Panc1 (cell line): ENCODE data around the gene CDCA7. TPM values are rescaled to one million over a fixed set of nuclear protein-coding genes. Genes with fewer than 3 reads are reported as not detected.

ENCODE experiments used
- ATAC-seq: fragments of 200-7000 bp; cut with Tn5 transposase; 2 replicates; pipeline ENCODE4 v1.9.1; 2020; ENCODE audit warnings: mild to moderate bottlenecking, moderate library complexity
- BruUV-seq: library from RNA; stranded (reverse); fragments of 400-500 nt; replicated peaks from 2 replicates; lab custom pipeline; 2021; lab: Mats Ljungman, UMichigan
- CTCF ChIA-PET: fragments of 300-600 bp; sonication (Branson Sonifier 250); formaldehyde crosslinking; loops from one replicate; lab custom pipeline; 2022; ENCODE audit warnings: antibody characterized with exemption; lab: Charles Lee
- POLR2A ChIA-PET: fragments of 300-600 bp; sonication (Branson Sonifier 250); formaldehyde crosslinking; loops from one replicate; lab custom pipeline; 2022; ENCODE audit warnings: antibody characterized with exemption; lab: Charles Lee
- DNase-seq: peaks from one replicate; pipeline ENCODE4 v3.0.0-alpha.2; 2010; ENCODE audit warnings: low read depth, low spot score
- H3K27ac ChIP-seq: 2 replicates; pipeline ENCODE4 v1.5.1; 2011; ENCODE audit warnings: mild to moderate bottlenecking, low read length, inconsistent platforms
- H3K27me3 ChIP-seq: fragments of 200-500 bp; sonication (Bioruptor generic); 2 replicates; pipeline ENCODE4 v1.6.0; 2014; ENCODE audit warnings: low read length, inconsistent platforms; ENCODE audit not compliant: control insufficient read depth, insufficient read depth
- H3K36me3 ChIP-seq: fragments of 200-500 bp; sonication (Bioruptor generic); 2 replicates; pipeline ENCODE4 v1.5.1; 2014; ENCODE audit warnings: inconsistent platforms, mild to moderate bottlenecking, low read length, moderate library complexity; ENCODE audit not compliant: control insufficient read depth, insufficient read depth
- H3K4me1 ChIP-seq: 2 replicates; pipeline ENCODE4 v1.5.1; 2011; ENCODE audit warnings: inconsistent platforms, mild to moderate bottlenecking, low read length, moderate library complexity; ENCODE audit not compliant: control insufficient read depth, insufficient read depth
- H3K4me3 ChIP-seq, 2 experiments: 2 replicates each; pipeline ENCODE4 v1.5.1; 2011 to 2012; ENCODE audit warnings: low read depth in 2 of 2, low read length in 2 of 2, mild to moderate bottlenecking in 2 of 2, inconsistent platforms in 1 of 2, moderate library complexity in 1 of 2
- H3K9me3 ChIP-seq: fragments of 200-500 bp; sonication (Bioruptor generic); 2 replicates; pipeline ENCODE4 v1.5.1; 2014; ENCODE audit warnings: low read depth, mild to moderate bottlenecking, inconsistent platforms, low read length, moderate library complexity; ENCODE audit not compliant: control insufficient read depth, insufficient read depth
- CTCF ChIP-seq: fragments of 450-650 bp; IDR thresholded peaks from 2 replicates; pipeline ENCODE4 v1.5.1; 2017; ENCODE audit warnings: mild to moderate bottlenecking
- POLR2AphosphoS5 ChIP-seq: IDR thresholded peaks from 2 replicates; pipeline ENCODE4 v1.6.1; 2012; ENCODE audit warnings: mild to moderate bottlenecking, low read depth, low read length, moderate library complexity
- REST ChIP-seq, 2 experiments: IDR thresholded peaks; 2 replicates each; pipeline ENCODE4 v1.6.1; 2011 to 2012; ENCODE audit warnings: low read depth in 2 of 2, control low read depth in 1 of 2, low read length in 1 of 2, mild to moderate bottlenecking in 1 of 2, moderate library complexity in 1 of 2; ENCODE audit not compliant: insufficient read depth in 1 of 2
- SIN3A ChIP-seq: IDR thresholded peaks from 2 replicates; pipeline ENCODE4 v1.6.1; 2012; ENCODE audit warnings: low read depth, mild to moderate bottlenecking, low read length, moderate library complexity, borderline replicate concordance; ENCODE audit not compliant: insufficient read depth
- TCF7L2 ChIP-seq: IDR thresholded peaks from 2 replicates; pipeline ENCODE4 v1.6.1; 2011; ENCODE audit warnings: mild to moderate bottlenecking, low read depth, low read length, inconsistent platforms
- in situ Hi-C: cut with HindIII; loops from 2 replicates; pipeline ENCODE4 v1.10.0; 2016; ENCODE audit warnings: low sequenced_read_pairs, low pct_unique_long_range_greater_than_20kb
- intact Hi-C: fragments of 100-400 bp; cut with micrococcal nuclease; formaldehyde crosslinking; loops from one replicate; pipeline ENCODE4 v1.10.0; 2022; ENCODE audit not compliant: unreplicated experiment
- total RNA-seq: library from RNA; stranded (reverse); gene quantifications from one replicate; pipeline ENCODE4 v1.2.1, GENCODE V29; 2021; ENCODE audit not compliant: unreplicated experiment

The CDCA7 gene
- total RNA-seq, 1 experiment from 2014 or later = 60.5 TPM

- in situ Hi-C loops (no loop called here), intact Hi-C loops (no loop called here)
- ATAC-seq = no peak
- ChIA-PET CTCF (interaction anchor here (1.0 kb wide), 1 partner anchor 8 kb away, joined by 3 read pairs; no protein-coding TSS in a partner anchor), POLR2A (no interaction called here)
- Histone ChIP-seq H3K36me3 (no peaks in the 10 kb centered on the region), H3K27me3 (no peaks in the 10 kb centered on the region), H3K4me1 (0 out of 2 replicates have a peak, but pooled peaks cover 3% of the 10 kb centered on the region), H3K4me3 (no peak overlapping the region), H3K9me3 (no peaks in the 10 kb centered on the region), H3K27ac (no peak overlapping the region)
- DNase-seq = no peak
- BruUV-seq = no TSS peak
- no peak for TF ChIP-seq POLR2AphosphoS5
- no peak for TF ChIP-seq CTCF
- no peak for TF ChIP-seq REST (IDR thresholded peaks at IDR 0.05; ENCODE audit: insufficient read depth in 1 of 2, low read depth in 2 of 2, low read length in 1 of 2)
- no peak for TF ChIP-seq TCF7L2
- TF ChIP-seq SIN3A = no peak
These were observed 55.9 kb downstream of the CDCA7 start for GRCh38 chr2:173410579-173410978.

GRCh38 chr2:173412628-173413027 lies 58.0 kb downstream of the CDCA7 start:
- DNase-seq (no peak), ATAC-seq (no peak)
- no peak for TF ChIP-seq TCF7L2
- TF ChIP-seq REST (IDR thresholded peaks at IDR 0.05; ENCODE audit: insufficient read depth in 1 of 2, low read depth in 2 of 2, low read length in 1 of 2) = no peak
- no peak for TF ChIP-seq POLR2AphosphoS5
- no peak for TF ChIP-seq CTCF
- TF ChIP-seq SIN3A = no peak
- H3K27ac ChIP-seq = no peak overlapping the region
- no peaks in the 10 kb centered on the region for H3K27me3 ChIP-seq
- no peak overlapping the region for H3K4me3 ChIP-seq
- CTCF ChIA-PET = no interaction called here
- POLR2A ChIA-PET = no interaction called here
- no peaks in the 10 kb centered on the region for H3K9me3 ChIP-seq
- H3K4me1 ChIP-seq = 0 out of 2 replicates have a peak, but pooled peaks cover 3% of the 10 kb centered on the region
- in situ Hi-C loops = no loop called here
- H3K36me3 ChIP-seq = no peaks in the 10 kb centered on the region
- intact Hi-C loops = no loop called here
- BruUV-seq = no TSS peak
